Astrocyte (in vitro differentiated cells and primary cell): Measurements from ENCODE around the gene CNTNAP2. TPM values are rescaled to one million over a fixed set of nuclear protein-coding genes. Genes with fewer than 3 reads are reported as not detected.

Experiments used
- DNase-seq: peaks from one replicate; pipeline ENCODE4 v3.0.0-alpha.2; 2010; ENCODE audit warnings: low read depth
- FAIRE-seq: peaks from 2 replicates; lab custom pipeline; 2011; peaks lifted over from hg19 to GRCh38; lab: Jason Lieb, UNC
- H2AFZ ChIP-seq: 2 replicates; pipeline ENCODE4 v1.6.0; 2012; ENCODE audit warnings: low read depth, low read length, inconsistent platforms
- H3K27ac ChIP-seq: 2 replicates; pipeline ENCODE4 v1.5.1; 2011; ENCODE audit warnings: low read depth, low read length, inconsistent platforms
- H3K27me3 ChIP-seq: 2 replicates; pipeline ENCODE4 v1.6.0; 2011; ENCODE audit warnings: low read length, inconsistent platforms; ENCODE audit not compliant: insufficient read depth
- H3K36me3 ChIP-seq: 2 replicates; pipeline ENCODE4 v1.5.1; 2011; ENCODE audit warnings: low read length, inconsistent platforms; ENCODE audit not compliant: insufficient read depth
- H3K4me1 ChIP-seq: 2 replicates; pipeline ENCODE4 v1.5.1; 2011; ENCODE audit warnings: low read length, inconsistent platforms; ENCODE audit not compliant: insufficient read depth
- H3K4me2 ChIP-seq: 2 replicates; pipeline ENCODE4 v1.6.0; 2012; ENCODE audit warnings: low read length, inconsistent platforms
- H3K4me3 ChIP-seq: 2 replicates; pipeline ENCODE4 v1.5.1; 2011; ENCODE audit warnings: low read depth, mild to moderate bottlenecking, low read length, inconsistent platforms; ENCODE audit not compliant: insufficient read depth
- H3K79me2 ChIP-seq: 2 replicates; pipeline ENCODE4 v1.6.0; 2012; ENCODE audit warnings: mild to moderate bottlenecking, low read length, inconsistent platforms; ENCODE audit not compliant: insufficient read depth
- H3K9ac ChIP-seq: 2 replicates; pipeline ENCODE4 v1.6.0; 2012; ENCODE audit warnings: mild to moderate bottlenecking, low read length, inconsistent platforms
- H3K9me3 ChIP-seq: 2 replicates; pipeline ENCODE4 v1.5.1; 2012; ENCODE audit warnings: low read depth, mild to moderate bottlenecking, low read length, inconsistent platforms; ENCODE audit not compliant: insufficient read depth
- H4K20me1 ChIP-seq: 2 replicates; pipeline ENCODE4 v1.6.0; 2012; ENCODE audit warnings: low read length, inconsistent platforms; ENCODE audit not compliant: insufficient read depth
- H3K27ac Mint-ChIP-seq: one replicate; pipeline ENCODE4 v1.8.0; 2021; ENCODE audit warnings: mild to moderate bottlenecking, mixed read lengths; ENCODE audit not compliant: unreplicated experiment
- H3K27me3 Mint-ChIP-seq: one replicate; pipeline ENCODE4 v1.8.0; 2021; ENCODE audit warnings: low read depth, mixed read lengths; ENCODE audit not compliant: unreplicated experiment
- H3K36me3 Mint-ChIP-seq: one replicate; pipeline ENCODE4 v1.8.0; 2021; ENCODE audit warnings: low read depth, mixed read lengths; ENCODE audit not compliant: unreplicated experiment
- H3K4me1 Mint-ChIP-seq: one replicate; pipeline ENCODE4 v1.8.0; 2021; ENCODE audit warnings: low read depth, mixed read lengths; ENCODE audit not compliant: unreplicated experiment
- H3K4me3 Mint-ChIP-seq: one replicate; pipeline ENCODE4 v1.8.0; 2021; ENCODE audit warnings: mild to moderate bottlenecking, moderate library complexity, mixed read lengths; ENCODE audit not compliant: unreplicated experiment
- H3K9me3 Mint-ChIP-seq: one replicate; pipeline ENCODE4 v1.8.0; 2021; ENCODE audit warnings: mild to moderate bottlenecking, mixed read lengths; ENCODE audit not compliant: unreplicated experiment
- CTCF ChIP-seq: IDR thresholded peaks from 2 replicates; pipeline ENCODE4 v1.5.1; 2011; ENCODE audit warnings: low read depth, mild to moderate bottlenecking, inconsistent platforms, low read length, moderate library complexity; ENCODE audit not compliant: insufficient read depth
- EZH2 ChIP-seq: IDR thresholded peaks from 2 replicates; pipeline ENCODE4 v1.6.1; 2012; ENCODE audit warnings: mild to moderate bottlenecking, low read length, inconsistent platforms; ENCODE audit not compliant: insufficient read depth
- total RNA-seq: library from RNA; stranded (reverse); gene quantifications from 2 replicates; pipeline ENCODE4 v1.2.1, GENCODE V29; 2021

Gene CNTNAP2
- total RNA-seq, 1 donor from 2014 or later = 20.0 TPM

- Mint-ChIP-seq H3K27ac (no peak overlapping the region), H3K4me1 (no peaks in the 10 kb centered on the region), H3K36me3 (no peaks in the 10 kb centered on the region), H3K9me3 (no peaks in the 10 kb centered on the region), H3K4me3 (no peak overlapping the region), H3K27me3 (no peaks in the 10 kb centered on the region)
- TF ChIP-seq CTCF (no peak), EZH2 (no peak)
- Histone ChIP-seq H3K4me2 (no peak overlapping the region), H3K9me3 (no peaks in the 10 kb centered on the region), H3K4me3 (no peak overlapping the region), H3K9ac (no peak overlapping the region), H3K27ac (no peak overlapping the region), H2AFZ (no peak overlapping the region), H3K79me2 (no peaks in the 10 kb centered on the region), H3K27me3 (no peaks in the 10 kb centered on the region), H3K36me3 (no peaks in the 10 kb centered on the region), H3K4me1 (no peaks in the 10 kb centered on the region), H4K20me1 (no peaks in the 10 kb centered on the region)
- DNase-seq = no peak
- no peak for FAIRE-seq
These were observed 1447.1 kb downstream of the CNTNAP2 start for GRCh38 chr7:147563669-147564068.

- TF ChIP-seq CTCF (no peak), EZH2 (no peak)
- no peak overlapping the region for H3K27ac Mint-ChIP-seq
- H3K27me3 ChIP-seq = no peaks in the 10 kb centered on the region
- H2AFZ ChIP-seq = no peak overlapping the region
- H3K27me3 Mint-ChIP-seq = no peaks in the 10 kb centered on the region
- no peak overlapping the region for H3K4me3 Mint-ChIP-seq
- H3K9me3 Mint-ChIP-seq = no peaks in the 10 kb centered on the region
- H3K4me2 ChIP-seq = no peak overlapping the region
- H3K4me1 Mint-ChIP-seq = no peaks in the 10 kb centered on the region
- DNase-seq = no peak
- no peaks in the 10 kb centered on the region for H3K9me3 ChIP-seq
- H4K20me1 ChIP-seq = no peaks in the 10 kb centered on the region
- H3K4me1 ChIP-seq = no peaks in the 10 kb centered on the region
- H3K36me3 ChIP-seq = no peaks in the 10 kb centered on the region
- no peak overlapping the region for H3K4me3 ChIP-seq
- FAIRE-seq = no peak
- H3K27ac ChIP-seq = no peak overlapping the region
- H3K36me3 Mint-ChIP-seq = no peaks in the 10 kb centered on the region
- H3K79me2 ChIP-seq = no peaks in the 10 kb centered on the region
- H3K9ac ChIP-seq = no peak overlapping the region
These were observed 1448.3 kb downstream of the CNTNAP2 start for GRCh38 chr7:147564786-147565476.

GRCh38 chr7:147567043-147567442 is 1450.4 kb downstream of the CNTNAP2 start:
- no peak overlapping the region for H3K4me2 ChIP-seq
- no peaks in the 10 kb centered on the region for H3K9me3 ChIP-seq
- H3K9ac ChIP-seq = no peak overlapping the region
- H3K36me3 ChIP-seq = no peaks in the 10 kb centered on the region
- TF ChIP-seq EZH2 (no peak), CTCF (no peak)
- no peaks in the 10 kb centered on the region for H4K20me1 ChIP-seq
- Mint-ChIP-seq H3K27ac (no peak overlapping the region), H3K4me1 (no peaks in the 10 kb centered on the region), H3K36me3 (no peaks in the 10 kb centered on the region), H3K9me3 (no peaks in the 10 kb centered on the region), H3K27me3 (no peaks in the 10 kb centered on the region), H3K4me3 (no peak overlapping the region)
- DNase-seq = peak; percentile 2
- H3K4me1 ChIP-seq = no peaks in the 10 kb centered on the region
- H3K27me3 ChIP-seq = no peaks in the 10 kb centered on the region
- H3K27ac ChIP-seq = no peak overlapping the region
- H3K4me3 ChIP-seq = no peak overlapping the region
- no peak for FAIRE-seq
- H2AFZ ChIP-seq = no peak overlapping the region
- no peaks in the 10 kb centered on the region for H3K79me2 ChIP-seq
